ENCODE data around the gene TMEM114. TPM values are rescaled to one million over a fixed set of nuclear protein-coding genes. Genes with fewer than 3 reads are reported as not detected.

The TMEM114 gene
- not detected in 3 replicates for total RNA-seq
- long read RNA-seq, result 0 reads

DNA sequence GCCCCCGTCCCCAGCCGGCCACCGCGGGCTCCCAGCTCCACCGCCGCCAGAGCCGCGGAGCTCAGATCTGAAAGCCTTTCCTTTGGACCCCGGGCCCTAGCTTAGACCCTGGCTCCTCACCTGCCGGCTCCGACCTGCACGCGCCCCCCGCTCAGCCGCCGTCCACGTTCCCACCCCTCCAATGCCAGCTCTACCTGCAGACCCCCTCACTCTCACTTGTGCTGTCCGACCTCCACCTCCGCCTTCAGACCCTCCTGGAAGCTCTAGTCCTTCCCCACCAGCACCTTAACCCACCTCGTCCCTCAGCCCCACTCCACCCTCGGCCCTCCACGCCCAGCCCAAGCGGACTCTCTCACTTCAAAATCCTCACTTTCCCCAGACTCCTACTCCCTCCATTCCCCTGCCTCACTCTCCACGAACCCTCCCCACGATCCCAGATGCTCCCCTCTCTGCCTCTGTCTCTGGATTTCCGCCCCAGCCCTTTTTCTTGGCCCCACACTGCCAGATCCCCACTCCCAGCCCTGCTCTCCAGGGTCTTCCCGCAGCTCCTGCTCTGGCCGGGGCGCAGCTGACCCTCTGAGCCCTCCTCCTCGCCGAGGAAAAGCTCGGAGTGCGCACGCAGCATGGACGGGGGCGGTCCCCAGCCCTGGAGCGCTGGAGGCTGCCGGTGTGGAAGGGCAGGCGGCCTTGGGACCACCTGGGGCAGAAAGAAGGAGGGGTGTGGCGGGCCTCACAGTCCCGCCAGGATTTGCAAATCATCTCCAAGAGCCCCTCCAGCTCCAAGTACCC, at the start of gene TMEM114:
Gene TMEM114, minus strand, starts transcription at position 612 of the 789 bp plus-strand sequence. CDS start 673 bp downstream, outside the sequence.
- no peak for DNase-seq (ENCODE audit: low spot score)
- TF ChIP-seq CTCF (IDR thresholded peaks at IDR 0.05), result no peak
- H3K27ac Mint-ChIP-seq (ENCODE audit: unreplicated experiment), result no peak within 1 kb of the TSS
- H3K4me3 Mint-ChIP-seq (ENCODE audit: unreplicated experiment), result peak within 1 kb of the TSS; percentile 28
- H3K36me3 Mint-ChIP-seq (ENCODE audit: low read depth), result no peaks in the 10 kb centered on the region
- H3K4me1 Mint-ChIP-seq (ENCODE audit: low read depth), result peaks cover 14% of the 10 kb centered on the region
- no peaks in the 10 kb centered on the region for H3K9me3 Mint-ChIP-seq (ENCODE audit: low read depth)
- H3K27me3 Mint-ChIP-seq (ENCODE audit: low read depth), result peaks cover 38% of the 10 kb centered on the region

GRCh38 chr16:8639694-8640093, 49.4 kb upstream of the TMEM114 start:
- no peak overlapping the region for H3K4me3 Mint-ChIP-seq (ENCODE audit: unreplicated experiment)
- no peaks in the 10 kb centered on the region for H3K4me1 Mint-ChIP-seq (ENCODE audit: low read depth)
- DNase-seq (ENCODE audit: low spot score), result peak; percentile 75
- H3K36me3 Mint-ChIP-seq (ENCODE audit: low read depth), result peaks cover 64% of the 10 kb centered on the region
- TF ChIP-seq CTCF (IDR thresholded peaks at IDR 0.05), result no peak
- H3K9me3 Mint-ChIP-seq (ENCODE audit: low read depth), result no peaks in the 10 kb centered on the region
- H3K27ac Mint-ChIP-seq (ENCODE audit: unreplicated experiment), result no peak overlapping the region
- H3K27me3 Mint-ChIP-seq (ENCODE audit: low read depth), result no peaks in the 10 kb centered on the region

GRCh38 chr16:8634991-8635736, 44.9 kb upstream of the TMEM114 start:
- Mint-ChIP-seq H3K36me3 (ENCODE audit: low read depth) (peaks cover 35% of the 10 kb centered on the region), H3K4me1 (ENCODE audit: low read depth) (no peaks in the 10 kb centered on the region), H3K27ac (ENCODE audit: unreplicated experiment) (no peak overlapping the region)

GRCh38 chr16:8632675-8633182, 42.4 kb upstream of the TMEM114 start:
- H3K4me3 Mint-ChIP-seq (ENCODE audit: unreplicated experiment), result no peak overlapping the region
- DNase-seq (ENCODE audit: low spot score), result no peak
- H3K9me3 Mint-ChIP-seq (ENCODE audit: low read depth), result no peaks in the 10 kb centered on the region
- no peak overlapping the region for H3K27ac Mint-ChIP-seq (ENCODE audit: unreplicated experiment)
- no peak for TF ChIP-seq CTCF (IDR thresholded peaks at IDR 0.05)
- no peaks in the 10 kb centered on the region for H3K27me3 Mint-ChIP-seq (ENCODE audit: low read depth)
- peaks cover 34% of the 10 kb centered on the region for H3K36me3 Mint-ChIP-seq (ENCODE audit: low read depth)
- no peaks in the 10 kb centered on the region for H3K4me1 Mint-ChIP-seq (ENCODE audit: low read depth)

More at GRCh38 chr16:8634991-8635736, 44.9 kb upstream of the TMEM114 start:
- H3K27me3 Mint-ChIP-seq (ENCODE audit: low read depth), result no peaks in the 10 kb centered on the region
- no peak overlapping the region for H3K4me3 Mint-ChIP-seq (ENCODE audit: unreplicated experiment)
- TF ChIP-seq CTCF (IDR thresholded peaks at IDR 0.05), result peak; percentile 65
- no peak for DNase-seq (ENCODE audit: low spot score)
- no peaks in the 10 kb centered on the region for H3K9me3 Mint-ChIP-seq (ENCODE audit: low read depth)

- Mint-ChIP-seq H3K27ac (ENCODE audit: unreplicated experiment) (no peak overlapping the region), H3K9me3 (ENCODE audit: low read depth) (no peaks in the 10 kb centered on the region), H3K4me3 (ENCODE audit: unreplicated experiment) (no peak overlapping the region), H3K36me3 (ENCODE audit: low read depth) (peaks cover 34% of the 10 kb centered on the region), H3K4me1 (ENCODE audit: low read depth) (no peaks in the 10 kb centered on the region), H3K27me3 (ENCODE audit: low read depth) (no peaks in the 10 kb centered on the region)
- no peak for TF ChIP-seq CTCF (IDR thresholded peaks at IDR 0.05)
- no peak for DNase-seq (ENCODE audit: low spot score)
These were observed 41.6 kb upstream of the TMEM114 start for GRCh38 chr16:8631818-8632465.

Data from chondrocyte (in vitro differentiated cells).